HUDEP-2 (cell line): ENCODE results near the gene GGT5.
A peak's percentile ranks its signal among the peaks of the same experiment; 100 is the strongest.
"Not testable (repeated sequence)": the region's sequence is repeated elsewhere in the genome, so short reads cannot be mapped to it uniquely, and the experiment has no call there.

Experiments
- DNase-seq, 76 experiments: peaks; one replicate each; lab custom pipeline; 2025; ENCODE audit not compliant: unreplicated experiment in 76 of 76; lab: John Stamatoyannopoulos, UW

GGT5 gene

GRCh38 chr22:24207264-24208011 is 37.4 kb downstream of the GGT5 start:
- no peak for DNase-seq

- not testable (repeated sequence) for DNase-seq
These were observed 38.2 kb downstream of the GGT5 start for GRCh38 chr22:24206460-24207263.

GRCh38 chr22:24205438-24206195 is 39.3 kb downstream of the GGT5 start:
- no peak for DNase-seq

GRCh38 chr22:24203856-24204255 is 41.0 kb downstream of the GGT5 start:
- not testable (repeated sequence) for DNase-seq

- no peak for DNase-seq
These were observed 42.9 kb downstream of the GGT5 start for GRCh38 chr22:24201681-24202614.

- no peak for DNase-seq
These were observed 44.2 kb downstream of the GGT5 start for GRCh38 chr22:24200619-24201212.

- DNase-seq, result no peak
These were observed 46.2 kb downstream of the GGT5 start for GRCh38 chr22:24198682-24199052.

- no peak for DNase-seq
These were observed 53.0 kb downstream of the GGT5 start for GRCh38 chr22:24191893-24192292.

- DNase-seq, result no peak
These were observed 53.5 kb downstream of the GGT5 start for GRCh38 chr22:24191381-24191841.

GRCh38 chr22:24190596-24191208 is 54.2 kb downstream of the GGT5 start:
- DNase-seq, result no peak

GRCh38 chr22:24190159-24190540 is 54.7 kb downstream of the GGT5 start:
- DNase-seq, result no peak

- peak in 51 of 76 experiments; percentile 6 to 69 (median 39) for DNase-seq
These were observed 55.4 kb downstream of the GGT5 start for GRCh38 chr22:24189249-24190158.

GRCh38 chr22:24188705-24189248 is 56.1 kb downstream of the GGT5 start:
- DNase-seq, result no peak

- DNase-seq, result no peak
These were observed 56.9 kb downstream of the GGT5 start for GRCh38 chr22:24187731-24188644.

- DNase-seq, result no peak
These were observed 57.8 kb downstream of the GGT5 start for GRCh38 chr22:24186892-24187670.

GRCh38 chr22:24186352-24186740 is 58.5 kb downstream of the GGT5 start:
- DNase-seq, result no peak
